HCT116 (cell line): ENCODE measurements around the gene CCDC83.

Experiments
- ATF3 ChIP-seq: IDR thresholded peaks from 2 replicates; pipeline ENCODE4 v1.6.1; 2012
- CTCF ChIP-seq, 3 experiments: fragments of 200-600 bp in 1 of 3; sonication (generic) in 1 of 3; IDR thresholded peaks in 2 of 3; conservative IDR thresholded peaks in 1 of 3; 2 replicates each; pipeline ENCODE4 v1.5.1; 2012 to 2017; ENCODE audit warnings: low read depth in 2 of 3, low read length in 2 of 3, antibody characterized with exemption in 1 of 3, borderline replicate concordance in 1 of 3, control low read depth in 1 of 3, mild to moderate bottlenecking in 1 of 3, mixed read lengths in 1 of 3, mixed run types in 1 of 3, moderate library complexity in 1 of 3; ENCODE audit not compliant: insufficient read depth in 1 of 3
- EZH2 ChIP-seq: fragments of 200-600 bp; sonication (generic); IDR thresholded peaks from 2 replicates; pipeline ENCODE4 v1.6.1; 2017; ENCODE audit warnings: antibody characterized with exemption, mixed run types
- JUND ChIP-seq: IDR thresholded peaks from 2 replicates; pipeline ENCODE4 v1.6.1; 2012
- MAX ChIP-seq: IDR thresholded peaks from 2 replicates; pipeline ENCODE4 v1.6.1; 2012
- POLR2A ChIP-seq: IDR thresholded peaks from 2 replicates; pipeline ENCODE4 v1.7.0; 2011; ENCODE audit warnings: borderline replicate concordance; ENCODE audit not compliant: insufficient read depth, insufficient read length; ENCODE audit errors: extremely low read depth
- POLR2AphosphoS5 ChIP-seq: IDR thresholded peaks from 2 replicates; pipeline ENCODE4 v1.6.1; 2011; ENCODE audit warnings: mild to moderate bottlenecking, low read depth, low read length, moderate library complexity
- RAD21 ChIP-seq: IDR thresholded peaks from 2 replicates; pipeline ENCODE4 v1.6.1; 2012; ENCODE audit warnings: low read depth, mild to moderate bottlenecking
- REST ChIP-seq: IDR thresholded peaks from 2 replicates; pipeline ENCODE4 v1.6.1; 2012; ENCODE audit warnings: low read depth
- SIN3A ChIP-seq: IDR thresholded peaks from 2 replicates; pipeline ENCODE4 v1.6.1; 2012; ENCODE audit warnings: low read depth
- SP1 ChIP-seq: IDR thresholded peaks from 2 replicates; pipeline ENCODE4 v1.6.1; 2012; ENCODE audit warnings: low read depth

GRCh38 chr11:85941380-85941973, 86.3 kb downstream of the CCDC83 start:
- TF ChIP-seq POLR2A (no peak), JUND (no peak), EZH2 (no peak), CTCF (IDR thresholded peaks at IDR 0.05 in 2 of 3, conservative IDR thresholded peaks at IDR 0.05 in 1 of 3; ENCODE audit: borderline replicate concordance in 1 of 3, insufficient read depth in 1 of 3, low read depth in 2 of 3, low read length in 2 of 3) (peak; percentile 47 to 59 (median 53); a peak in 5 of 6 replicates), REST (no peak), SIN3A (no peak), POLR2AphosphoS5 (no peak), ATF3 (no peak), SP1 (no peak), MAX (no peak), RAD21 (peak; percentile 75)
